ENCODE measurements around the gene CNGB1.

CNGB1 gene

GRCh38 chr16:57887711-57888110, 83.2 kb downstream of the CNGB1 start:
- TF ChIP-seq CTCF (IDR thresholded peaks at IDR 0.05), result no peak
- peaks cover 38% of the 10 kb centered on the region for H3K27me3 ChIP-seq

GRCh38 chr16:57886427-57886826, 84.5 kb downstream of the CNGB1 start:
- Histone ChIP-seq H3K27ac (no peak overlapping the region), H3K4me1 (ENCODE audit: control insufficient read depth in 1 of 2, insufficient read depth in 1 of 2, low read depth in 1 of 2, low read length in 1 of 2) (peaks cover 0 to 16% of the 10 kb centered on the region in 2 experiments), H3K4me3 (ENCODE audit: low read depth in 1 of 2, low read length in 1 of 2) (no peak overlapping the region), H3K27me3 (peaks cover 51% of the 10 kb centered on the region), H3K9me3 (no peaks in the 10 kb centered on the region), H3K36me3 (no peaks in the 10 kb centered on the region)
- TF ChIP-seq CTCF (IDR thresholded peaks at IDR 0.05), result no peak

More at GRCh38 chr16:57887711-57888110, 83.2 kb downstream of the CNGB1 start:
- no peak overlapping the region for H3K4me3 ChIP-seq (ENCODE audit: low read depth in 1 of 2, low read length in 1 of 2)
- no peaks in the 10 kb centered on the region for H3K9me3 ChIP-seq
- H3K36me3 ChIP-seq, result no peaks in the 10 kb centered on the region
- no peak overlapping the region for H3K27ac ChIP-seq
- H3K4me1 ChIP-seq (ENCODE audit: control insufficient read depth in 1 of 2, insufficient read depth in 1 of 2, low read depth in 1 of 2, low read length in 1 of 2), result peaks cover 8 to 28% of the 10 kb centered on the region in 2 experiments

- no peak for TF ChIP-seq CTCF (IDR thresholded peaks at IDR 0.05)
- Histone ChIP-seq H3K27ac (no peak overlapping the region), H3K9me3 (no peaks in the 10 kb centered on the region), H3K4me1 (ENCODE audit: control insufficient read depth in 1 of 2, insufficient read depth in 1 of 2, low read depth in 1 of 2, low read length in 1 of 2) (peaks cover 0 to 4% of the 10 kb centered on the region in 2 experiments), H3K36me3 (no peaks in the 10 kb centered on the region), H3K4me3 (ENCODE audit: low read depth in 1 of 2, low read length in 1 of 2) (no peak overlapping the region), H3K27me3 (peaks cover 61% of the 10 kb centered on the region)
Measured at GRCh38 chr16:57884655-57885133, 86.2 kb downstream of the CNGB1 start.

GRCh38 chr16:57883953-57884654, 86.8 kb downstream of the CNGB1 start:
- no peaks in the 10 kb centered on the region for H3K4me1 ChIP-seq (ENCODE audit: control insufficient read depth in 1 of 2, insufficient read depth in 1 of 2, low read depth in 1 of 2, low read length in 1 of 2)
- no peak overlapping the region for H3K4me3 ChIP-seq (ENCODE audit: low read depth in 1 of 2, low read length in 1 of 2)
- peaks cover 61% of the 10 kb centered on the region for H3K27me3 ChIP-seq
- no peaks in the 10 kb centered on the region for H3K36me3 ChIP-seq
- H3K9me3 ChIP-seq, result no peaks in the 10 kb centered on the region
- TF ChIP-seq CTCF (IDR thresholded peaks at IDR 0.05), result no peak
- no peak overlapping the region for H3K27ac ChIP-seq

DNA sequence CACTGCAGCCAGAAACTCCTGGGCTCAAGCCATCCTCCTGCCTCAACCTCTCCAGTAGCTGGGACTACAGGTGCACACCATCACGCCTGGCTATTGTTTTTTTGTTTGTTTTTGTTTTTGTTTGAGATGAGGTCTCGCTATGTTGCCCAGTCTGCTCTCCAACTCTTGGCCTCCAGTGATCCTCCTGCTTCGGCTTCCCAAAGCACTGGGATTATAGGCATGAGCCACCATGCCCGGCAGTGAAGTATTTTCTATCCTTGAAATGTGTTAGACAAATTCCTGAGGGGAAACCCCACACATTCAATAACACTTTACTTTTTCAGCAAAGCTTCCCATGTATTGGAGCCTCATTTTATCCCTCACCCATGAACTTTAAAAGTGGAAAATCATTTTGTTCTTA, 87.4 kb downstream of the CNGB1 start:
- TF ChIP-seq CTCF (IDR thresholded peaks at IDR 0.05), result no peak
- Histone ChIP-seq H3K4me3 (ENCODE audit: low read depth in 1 of 2, low read length in 1 of 2) (no peak overlapping the region), H3K27ac (no peak overlapping the region), H3K4me1 (ENCODE audit: control insufficient read depth in 1 of 2, insufficient read depth in 1 of 2, low read depth in 1 of 2, low read length in 1 of 2) (no peaks in the 10 kb centered on the region), H3K9me3 (no peaks in the 10 kb centered on the region), H3K36me3 (no peaks in the 10 kb centered on the region), H3K27me3 (peaks cover 61% of the 10 kb centered on the region)
